Left lung (tissue), 10 donors: ENCODE data around the gene KDM4C. TPM values are rescaled to one million over a fixed set of nuclear protein-coding genes. Genes with fewer than 3 reads are reported as not detected.
A peak's percentile ranks its signal among the peaks of the same experiment; 100 is the strongest.

Source experiments
- ATAC-seq: fragments of 200-7000 bp; cut with Tn5 transposase; one replicate; pipeline ENCODE4 v1.9.1; 2020; ENCODE audit warnings: moderate library complexity
- DNase-seq, 4 donors: peaks; one replicate each; pipeline ENCODE4 v3.0.0-alpha.2; 2013 to 2020
- H3K27ac ChIP-seq, 2 donors: fragments of 200-600 bp; sonication (generic) in 1 of 2; one replicate each; pipeline versions ENCODE4 v1.5.0 to v1.8.0; 2020 to 2021
- H3K27me3 ChIP-seq, 2 donors: fragments of 200-600 bp; sonication (generic) in 1 of 2; one replicate each; pipeline versions ENCODE4 v1.5.0 to v1.8.0; 2020 to 2021
- H3K36me3 ChIP-seq, 2 donors: fragments of 200-600 bp; sonication (generic) in 1 of 2; one replicate each; pipeline versions ENCODE4 v1.5.0 to v1.8.0; 2020 to 2021
- H3K4me1 ChIP-seq, 2 donors: fragments of 200-600 bp; one replicate each; pipeline ENCODE4 v1.8.0; 2021
- H3K4me3 ChIP-seq, 2 donors: fragments of 200-600 bp; sonication (generic) in 1 of 2; one replicate each; pipeline versions ENCODE4 v1.5.0 to v1.8.0; 2020 to 2021; ENCODE audit warnings: mild to moderate bottlenecking in 1 of 2
- H3K9me3 ChIP-seq, 2 donors: fragments of 200-600 bp; sonication (generic) in 1 of 2; one replicate each; pipeline versions ENCODE4 v1.5.0 to v1.8.0; 2020 to 2021
- intact Hi-C, 2 donors: fragments of 100-400 bp; cut with DNase I; formaldehyde crosslinking; loops; one replicate each; pipeline versions ENCODE4 v1.11.2 to v1.14.2; 2022
- polyA plus RNA-seq, 6 donors: library from polyadenylated mRNA; unstranded; fragments of 120-200 nt; gene quantifications; one replicate each; pipeline ENCODE4 v1.2.1, GENCODE V29; 2013; ENCODE audit not compliant: insufficient read length in 6 of 6
- total RNA-seq, 2 donors: library from RNA; stranded (reverse); fragmentation: NEBNext Ultra II Directional; extraction: Animal tissue kit (Norgen Biotek cat#: 25700); gene quantifications; one replicate each; pipeline ENCODE4 v1.2.1, GENCODE V29; 2021
- TF ChIP-seq, protein P1 (sequence below), 2 donors: fragments of 200-600 bp; sonication (generic) in 1 of 2; IDR thresholded peaks; one replicate each; pipeline versions ENCODE4 v1.5.0 to v1.8.0; 2021; ENCODE audit warnings: antibody characterized with exemption in 2 of 2
- donor health status: DM: no; HTN: yes; CAD: no.
- donor health status: DM: no; HTN: no; CAD: no.

The KDM4C gene
- total and polyA plus RNA-seq, 8 donors = 11.7 to 34.8 (median 15.2) TPM

DNA sequence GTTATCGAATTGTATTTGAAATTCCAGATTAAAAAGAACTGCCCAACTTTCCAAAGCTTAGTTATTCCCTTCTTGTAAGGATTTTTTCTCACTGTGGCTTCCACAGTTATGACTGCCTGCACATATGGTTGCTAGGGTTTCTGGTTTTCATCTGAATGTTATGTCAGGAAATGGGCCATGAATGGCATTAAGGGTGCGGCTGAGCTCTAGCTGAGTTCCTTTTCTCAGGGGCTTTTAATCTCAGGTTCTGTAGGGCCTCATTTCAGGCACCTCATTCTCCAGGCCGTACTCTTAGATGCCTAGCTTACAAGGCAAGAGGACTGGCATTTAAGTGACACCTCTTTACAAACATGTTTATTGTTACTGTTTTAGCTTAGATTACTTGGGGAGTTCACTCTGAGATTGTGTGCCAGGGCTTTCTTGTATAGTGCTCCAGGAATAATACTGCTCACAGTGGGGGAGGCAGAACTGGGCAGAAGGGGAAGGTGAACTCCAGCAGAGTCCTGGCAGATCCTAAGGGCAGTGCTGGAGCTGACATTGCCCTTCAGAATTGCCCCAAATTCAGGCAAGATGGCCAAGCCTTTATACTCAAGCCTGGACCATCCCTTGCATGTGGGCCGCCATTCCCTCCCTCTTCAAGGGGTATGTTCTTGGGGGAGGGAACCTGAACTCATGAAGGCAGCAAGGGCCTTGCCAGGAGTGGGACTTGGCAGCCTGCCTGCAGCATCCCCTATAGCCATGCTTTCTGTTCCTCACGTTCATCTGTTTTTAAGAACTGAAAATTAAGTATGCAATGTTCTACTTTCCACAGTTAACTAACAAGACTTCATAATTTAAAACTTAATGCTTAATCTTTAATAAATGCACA lies 111.5 kb downstream of the KDM4C start:
- Histone ChIP-seq H3K4me3 (no peak overlapping the region), H3K9me3 (peaks cover 0 to 7% of the 10 kb centered on the region in 2 donors), H3K36me3 (no peaks in the 10 kb centered on the region), H3K4me1 (no peaks in the 10 kb centered on the region), H3K27ac (no peak overlapping the region), H3K27me3 (no peaks in the 10 kb centered on the region)
- TF ChIP-seq, protein P1, sequence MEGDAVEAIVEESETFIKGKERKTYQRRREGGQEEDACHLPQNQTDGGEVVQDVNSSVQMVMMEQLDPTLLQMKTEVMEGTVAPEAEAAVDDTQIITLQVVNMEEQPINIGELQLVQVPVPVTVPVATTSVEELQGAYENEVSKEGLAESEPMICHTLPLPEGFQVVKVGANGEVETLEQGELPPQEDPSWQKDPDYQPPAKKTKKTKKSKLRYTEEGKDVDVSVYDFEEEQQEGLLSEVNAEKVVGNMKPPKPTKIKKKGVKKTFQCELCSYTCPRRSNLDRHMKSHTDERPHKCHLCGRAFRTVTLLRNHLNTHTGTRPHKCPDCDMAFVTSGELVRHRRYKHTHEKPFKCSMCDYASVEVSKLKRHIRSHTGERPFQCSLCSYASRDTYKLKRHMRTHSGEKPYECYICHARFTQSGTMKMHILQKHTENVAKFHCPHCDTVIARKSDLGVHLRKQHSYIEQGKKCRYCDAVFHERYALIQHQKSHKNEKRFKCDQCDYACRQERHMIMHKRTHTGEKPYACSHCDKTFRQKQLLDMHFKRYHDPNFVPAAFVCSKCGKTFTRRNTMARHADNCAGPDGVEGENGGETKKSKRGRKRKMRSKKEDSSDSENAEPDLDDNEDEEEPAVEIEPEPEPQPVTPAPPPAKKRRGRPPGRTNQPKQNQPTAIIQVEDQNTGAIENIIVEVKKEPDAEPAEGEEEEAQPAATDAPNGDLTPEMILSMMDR (IDR thresholded peaks at IDR 0.05) = no peak
- intact Hi-C loops = no loop called here
- ATAC-seq = no peak
- DNase-seq = no peak

DNA sequence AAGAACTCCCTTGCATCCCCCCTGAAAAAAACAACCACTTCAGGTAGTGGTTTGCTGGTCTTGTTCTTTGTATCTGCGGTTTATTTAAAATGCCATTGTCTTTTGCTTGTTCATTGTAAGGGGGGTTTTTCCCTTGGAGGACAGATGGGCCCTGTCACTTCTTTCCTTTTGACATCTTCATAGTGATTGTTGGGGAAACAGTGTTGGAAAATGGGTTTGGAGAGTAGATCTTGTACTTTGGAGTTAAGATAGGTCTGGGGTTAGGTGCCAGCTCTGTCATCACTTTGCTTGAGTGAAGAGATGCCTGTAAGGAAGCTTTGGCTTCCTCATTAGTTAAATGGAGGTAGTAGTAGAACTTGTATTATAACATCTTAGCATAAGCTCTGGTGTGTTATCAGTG lies 112.4 kb downstream of the KDM4C start:
- no peak for DNase-seq
- H3K27ac ChIP-seq = no peak overlapping the region
- no peak overlapping the region for H3K4me3 ChIP-seq
- no peaks in the 10 kb centered on the region for H3K27me3 ChIP-seq
- H3K4me1 ChIP-seq = no peaks in the 10 kb centered on the region
- TF ChIP-seq, protein P1 (IDR thresholded peaks at IDR 0.05) = no peak
- ATAC-seq = no peak
- no peaks in the 10 kb centered on the region for H3K36me3 ChIP-seq
- intact Hi-C loops = no loop called here
- H3K9me3 ChIP-seq = peaks cover 0 to 3% of the 10 kb centered on the region in 2 donors

DNA sequence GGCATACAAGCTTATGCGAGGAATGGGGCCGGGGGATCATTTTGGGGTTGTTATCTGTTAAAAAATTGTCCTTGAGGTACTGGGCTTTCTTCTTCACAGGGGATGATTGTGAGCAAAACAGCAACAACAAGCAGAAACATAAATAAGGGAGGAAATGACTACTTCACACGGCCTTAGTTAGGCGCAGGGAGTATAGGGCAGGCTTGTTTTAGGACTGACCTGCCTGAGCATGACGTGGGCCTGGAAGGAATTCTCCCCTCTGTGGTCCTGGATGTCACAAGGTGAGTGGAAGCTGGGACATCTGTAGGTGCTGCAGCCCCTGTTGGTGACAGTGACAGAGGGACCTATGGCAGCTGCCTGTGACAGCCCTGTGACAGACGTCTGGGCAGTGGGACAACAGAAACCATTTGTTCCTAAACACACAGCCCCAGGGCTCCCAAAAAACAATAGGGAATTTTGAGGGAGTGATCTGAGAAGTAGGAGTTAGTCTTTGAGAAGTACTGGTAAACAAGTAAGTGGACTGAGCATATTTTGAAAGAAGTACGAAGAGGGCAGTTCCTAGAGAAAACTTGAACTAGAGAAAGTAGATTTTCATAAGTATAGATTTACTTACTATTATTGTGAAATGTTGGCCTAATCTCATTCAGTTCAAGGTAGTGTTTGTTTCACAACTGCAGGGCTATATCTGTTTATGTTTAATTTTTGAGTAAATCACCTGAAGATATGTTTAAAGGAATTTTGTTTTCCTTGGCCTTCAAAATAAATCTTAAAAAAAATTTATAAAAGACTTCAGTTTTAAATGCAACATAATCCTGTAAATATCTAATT lies 113.1 kb downstream of the KDM4C start:
- intact Hi-C loops = no loop called here
- DNase-seq (no peak), ATAC-seq (no peak)
- Histone ChIP-seq H3K9me3 (no peaks in the 10 kb centered on the region), H3K27ac (no peak overlapping the region), H3K27me3 (no peaks in the 10 kb centered on the region), H3K4me1 (no peaks in the 10 kb centered on the region), H3K4me3 (no peak overlapping the region), H3K36me3 (no peaks in the 10 kb centered on the region)
- TF ChIP-seq, protein P1 (IDR thresholded peaks at IDR 0.05) = no peak

DNA sequence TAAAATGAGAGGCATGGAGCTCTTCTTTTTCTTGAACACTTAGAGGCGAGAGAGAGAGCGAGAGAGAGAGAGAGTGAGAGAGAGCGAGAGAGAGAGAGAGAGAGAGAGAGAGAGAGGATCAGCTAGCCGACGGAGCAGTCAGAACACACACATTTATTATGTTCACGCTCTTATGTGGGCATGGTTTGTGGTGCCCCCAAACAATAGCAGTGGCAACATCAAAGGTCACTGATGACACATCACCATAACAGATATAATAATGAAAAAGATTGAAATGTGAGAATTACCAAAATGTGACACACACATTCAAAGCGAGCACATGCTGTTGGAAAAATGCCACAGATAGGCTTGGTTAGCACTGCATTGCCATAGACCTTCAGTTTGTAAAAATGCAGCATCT lies 116.1 kb downstream of the KDM4C start:
- no peak for ATAC-seq
- DNase-seq = peak in 1 of 4 donors; percentile 17
- no peaks in the 10 kb centered on the region for H3K36me3 ChIP-seq
- H3K4me3 ChIP-seq = no peak overlapping the region
- no peaks in the 10 kb centered on the region for H3K9me3 ChIP-seq
- no peaks in the 10 kb centered on the region for H3K4me1 ChIP-seq
- H3K27ac ChIP-seq = no peak overlapping the region
- intact Hi-C loops = no loop called here
- TF ChIP-seq, protein P1 (IDR thresholded peaks at IDR 0.05) = no peak
- H3K27me3 ChIP-seq = no peaks in the 10 kb centered on the region
